Endodermal cell (in vitro differentiated cells): ENCODE measurements around the gene ANXA3. TPM values are rescaled to one million over a fixed set of nuclear protein-coding genes. Genes with fewer than 3 reads are reported as not detected.

Experiments used
- DNase-seq: peaks from one replicate; pipeline ENCODE4 v3.0.0-alpha.2; 2017
- H3K27ac ChIP-seq: 2 replicates; pipeline ENCODE4 v1.5.1; 2013; ENCODE audit warnings: mild to moderate bottlenecking, low read depth, low read length, moderate library complexity
- H3K27me3 ChIP-seq: 2 replicates; pipeline ENCODE4 v1.6.1; 2013; ENCODE audit warnings: mild to moderate bottlenecking, low read length, moderate library complexity; ENCODE audit not compliant: insufficient read depth, control insufficient read depth, poor library complexity, severe bottlenecking
- H3K36me3 ChIP-seq: 2 replicates; pipeline ENCODE4 v1.7.0; 2013; ENCODE audit warnings: mild to moderate bottlenecking, low read length, moderate library complexity; ENCODE audit not compliant: control insufficient read depth, insufficient read depth
- H3K4me1 ChIP-seq: one replicate; pipeline ENCODE4 v1.7.0; 2013; ENCODE audit warnings: low read length; ENCODE audit not compliant: control insufficient read depth, insufficient read depth
- H3K4me3 ChIP-seq: 2 replicates; pipeline ENCODE4 v1.5.1; 2013; ENCODE audit warnings: mild to moderate bottlenecking, low read length, moderate library complexity
- H3K9ac ChIP-seq: 2 replicates; pipeline ENCODE4 v1.6.1; 2013; ENCODE audit warnings: mild to moderate bottlenecking, low read length, moderate library complexity; ENCODE audit not compliant: poor library complexity, severe bottlenecking; ENCODE audit errors: extremely low read depth
- H3K9me3 ChIP-seq: 2 replicates; pipeline ENCODE4 v1.6.1; 2013; ENCODE audit warnings: mild to moderate bottlenecking, low read length, moderate library complexity; ENCODE audit not compliant: control insufficient read depth
- H3K27ac Mint-ChIP-seq: 2 replicates; pipeline ENCODE4 v1.8.0; 2020; ENCODE audit warnings: mixed read lengths
- H3K27me3 Mint-ChIP-seq: 2 replicates; pipeline ENCODE4 v1.8.0; 2021; ENCODE audit warnings: mild to moderate bottlenecking, mixed read lengths; ENCODE audit not compliant: insufficient read depth
- H3K36me3 Mint-ChIP-seq: 2 replicates; pipeline ENCODE4 v1.8.0; 2020; ENCODE audit warnings: low read depth, mixed read lengths
- H3K4me1 Mint-ChIP-seq: 2 replicates; pipeline ENCODE4 v1.8.0; 2020; ENCODE audit warnings: mixed read lengths
- H3K4me3 Mint-ChIP-seq: 2 replicates; pipeline ENCODE4 v1.8.0; 2020; ENCODE audit warnings: mild to moderate bottlenecking, moderate library complexity, mixed read lengths
- H3K9me3 Mint-ChIP-seq: 2 replicates; pipeline ENCODE4 v1.8.0; 2020; ENCODE audit warnings: mild to moderate bottlenecking, mixed read lengths
- WGBS, 2 experiments: methylation state at CpG; one replicate each; pipeline versions ENCODE4 v1.1.5 to v1.1.7; 2013; ENCODE audit warnings: missing lambda C conversion rate in 2 of 2, mixed read lengths in 1 of 2; ENCODE audit not compliant: insufficient coverage in 1 of 2, insufficient read length in 1 of 2; 5-methylcytosine and 5-hydroxymethylcytosine counted together
- total RNA-seq, 2 donors: library from RNA; stranded (reverse); fragmentation: NEBNext Ultra II Directional in 1 of 2; extraction: Animal tissue kit (Norgen Biotek cat#: 25700) in 1 of 2; gene quantifications; 2 replicates in 1 of 2; 3 replicates in 1 of 2; pipeline ENCODE4 v1.2.1, GENCODE V29; 2021
- TF ChIP-seq, protein P1 (sequence below): fragments of 200-600 bp; sonication (generic); conservative IDR thresholded peaks from 2 replicates; pipeline ENCODE4 v1.5.0; 2021; ENCODE audit warnings: antibody characterized with exemption, mild to moderate bottlenecking

ANXA3 gene
- total RNA-seq, 2 donors from 2014 or later: 25.5 to 43.9 TPM

DNA sequence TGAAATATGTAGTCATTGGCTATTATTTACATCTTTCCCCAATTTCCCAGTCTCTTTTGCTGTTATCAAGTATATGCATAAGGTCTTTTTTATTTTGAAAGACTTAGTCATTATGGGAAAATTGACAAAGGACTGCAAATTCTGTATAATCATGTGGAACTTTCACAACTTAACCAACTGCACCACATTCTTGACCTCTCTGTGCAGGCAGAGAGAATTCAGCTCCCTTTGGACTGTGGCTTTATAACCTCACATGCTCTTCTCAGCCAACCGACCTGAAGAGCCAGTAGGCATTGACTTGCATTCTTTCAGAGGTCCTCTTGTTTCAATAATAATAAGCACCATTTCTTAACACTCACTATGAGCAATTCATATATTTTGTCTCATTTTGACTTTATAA lies 66.9 kb downstream of the ANXA3 start:
- Mint-ChIP-seq H3K27ac (no peak overlapping the region), H3K9me3 (peaks cover 3% of the 10 kb centered on the region), H3K36me3 (no peaks in the 10 kb centered on the region), H3K4me3 (no peak overlapping the region), H3K4me1 (peaks cover 45% of the 10 kb centered on the region), H3K27me3 (peaks cover 32% of the 10 kb centered on the region)
- Histone ChIP-seq H3K4me3 (no peak overlapping the region), H3K9ac (no peak overlapping the region), H3K27me3 (peaks cover 21% of the 10 kb centered on the region), H3K36me3 (no peaks in the 10 kb centered on the region), H3K4me1 (peaks cover 12% of the 10 kb centered on the region), H3K27ac (no peak overlapping the region), H3K9me3 (no peaks in the 10 kb centered on the region)
- no peak for DNase-seq
- WGBS, 2 experiments: 86 to 95% methylated on average over 1 of the region's 1 CpG
- TF ChIP-seq, protein P1, sequence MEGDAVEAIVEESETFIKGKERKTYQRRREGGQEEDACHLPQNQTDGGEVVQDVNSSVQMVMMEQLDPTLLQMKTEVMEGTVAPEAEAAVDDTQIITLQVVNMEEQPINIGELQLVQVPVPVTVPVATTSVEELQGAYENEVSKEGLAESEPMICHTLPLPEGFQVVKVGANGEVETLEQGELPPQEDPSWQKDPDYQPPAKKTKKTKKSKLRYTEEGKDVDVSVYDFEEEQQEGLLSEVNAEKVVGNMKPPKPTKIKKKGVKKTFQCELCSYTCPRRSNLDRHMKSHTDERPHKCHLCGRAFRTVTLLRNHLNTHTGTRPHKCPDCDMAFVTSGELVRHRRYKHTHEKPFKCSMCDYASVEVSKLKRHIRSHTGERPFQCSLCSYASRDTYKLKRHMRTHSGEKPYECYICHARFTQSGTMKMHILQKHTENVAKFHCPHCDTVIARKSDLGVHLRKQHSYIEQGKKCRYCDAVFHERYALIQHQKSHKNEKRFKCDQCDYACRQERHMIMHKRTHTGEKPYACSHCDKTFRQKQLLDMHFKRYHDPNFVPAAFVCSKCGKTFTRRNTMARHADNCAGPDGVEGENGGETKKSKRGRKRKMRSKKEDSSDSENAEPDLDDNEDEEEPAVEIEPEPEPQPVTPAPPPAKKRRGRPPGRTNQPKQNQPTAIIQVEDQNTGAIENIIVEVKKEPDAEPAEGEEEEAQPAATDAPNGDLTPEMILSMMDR: no peak

- peaks cover 3% of the 10 kb centered on the region for H3K9me3 Mint-ChIP-seq
- no peak overlapping the region for H3K9ac ChIP-seq
- no peak overlapping the region for H3K4me3 Mint-ChIP-seq
- H3K36me3 Mint-ChIP-seq: no peaks in the 10 kb centered on the region
- no peaks in the 10 kb centered on the region for H3K9me3 ChIP-seq
- no peaks in the 10 kb centered on the region for H3K36me3 ChIP-seq
- H3K27me3 Mint-ChIP-seq: peaks cover 30% of the 10 kb centered on the region
- TF ChIP-seq, protein P1: no peak
- 87 to 89% methylated on average over 2 to 4 of the region's 4 CpGs for WGBS, 2 experiments
- H3K27ac ChIP-seq: no peak overlapping the region
- no peak overlapping the region for H3K4me3 ChIP-seq
- H3K4me1 ChIP-seq: peaks cover 9% of the 10 kb centered on the region
- H3K27me3 ChIP-seq: peaks cover 21% of the 10 kb centered on the region
- DNase-seq: no peak
- no peak overlapping the region for H3K27ac Mint-ChIP-seq
- peaks cover 20% of the 10 kb centered on the region for H3K4me1 Mint-ChIP-seq
These were observed 69.8 kb downstream of the ANXA3 start for GRCh38 chr4:78621395-78621794.

- peaks cover 9% of the 10 kb centered on the region for H3K4me1 ChIP-seq
- Mint-ChIP-seq H3K36me3 (no peaks in the 10 kb centered on the region), H3K27ac (peak overlapping the region; percentile 86), H3K27me3 (peaks cover 22% of the 10 kb centered on the region), H3K9me3 (no peaks in the 10 kb centered on the region), H3K4me1 (peaks cover 20% of the 10 kb centered on the region), H3K4me3 (peak overlapping the region; percentile 8)
- TF ChIP-seq, protein P1: no peak
- peak overlapping the region; percentile 21 for H3K9ac ChIP-seq
- H3K36me3 ChIP-seq: no peaks in the 10 kb centered on the region
- peaks cover 21% of the 10 kb centered on the region for H3K27me3 ChIP-seq
- H3K9me3 ChIP-seq: no peaks in the 10 kb centered on the region
- H3K27ac ChIP-seq: no peak overlapping the region
- 47 to 65% methylated on average over 4 to 6 of the region's 6 CpGs for WGBS, 2 experiments
- DNase-seq: peak; percentile 65
- H3K4me3 ChIP-seq: peak overlapping the region; percentile 13
These were observed 70.8 kb downstream of the ANXA3 start for GRCh38 chr4:78622253-78622979.
